Thoracic aorta (tissue), 2 donors: Measurements from ENCODE around the gene BRINP3. TPM values are rescaled to one million over a fixed set of nuclear protein-coding genes. Genes with fewer than 3 reads are reported as not detected.

ENCODE experiments used
- ATAC-seq: fragments of 150-250 bp; one replicate; pipeline ENCODE4 v1.8.0; 2017; ENCODE audit warnings: low read depth; ENCODE audit not compliant: insufficient number of reproducible peaks, low FRiP score
- DNase-seq: peaks from one replicate; pipeline ENCODE4 v3.0.0-alpha.2; 2020; ENCODE audit warnings: low spot score
- H3K27ac ChIP-seq, 2 donors: fragments of 200-600 bp; sonication (generic); 1 replicate in 1 of 2; 2 replicates in 1 of 2; pipeline ENCODE4 v1.5.1; 2016; ENCODE audit warnings: mild to moderate bottlenecking in 2 of 2, moderate library complexity in 2 of 2
- H3K27me3 ChIP-seq: fragments of 200-600 bp; sonication (generic); replicated peaks from 2 replicates; pipeline ENCODE4 v1.6.0; 2016; ENCODE audit warnings: mild to moderate bottlenecking; ENCODE audit not compliant: insufficient read depth
- H3K36me3 ChIP-seq: fragments of 200-600 bp; sonication (generic); one replicate; pipeline ENCODE4 v1.5.1; 2016
- H3K4me1 ChIP-seq, 2 donors: fragments of 200-600 bp; sonication (generic); 1 replicate in 1 of 2; 2 replicates in 1 of 2; pipeline versions ENCODE4 v1.5.1 to v1.6.0; 2016; ENCODE audit warnings: low read depth in 2 of 2, mild to moderate bottlenecking in 1 of 2; ENCODE audit not compliant: control insufficient read depth in 1 of 2
- H3K4me3 ChIP-seq: fragments of 200-600 bp; sonication (generic); 2 replicates; pipeline ENCODE4 v1.5.1; 2016; ENCODE audit warnings: mild to moderate bottlenecking
- H3K9me3 ChIP-seq: fragments of 200-600 bp; sonication (generic); 2 replicates; pipeline ENCODE4 v1.5.1; 2016
- total RNA-seq, 2 donors: library from RNA; depleted of rRNA; stranded (reverse); fragments of >200 nt; gene quantifications; one replicate each; pipeline versions ENCODE4 v1.1.0 to v1.2.3, GENCODE V29; 2016
- TF ChIP-seq, protein P1 (sequence below): fragments of 200-600 bp; sonication (generic); IDR thresholded peaks from one replicate; pipeline ENCODE4 v1.5.1; 2019; ENCODE audit warnings: antibody characterized with exemption

The BRINP3 gene
- total RNA-seq, 2 donors from 2014 or later, result 6.0 TPM; not detected in 1

DNA sequence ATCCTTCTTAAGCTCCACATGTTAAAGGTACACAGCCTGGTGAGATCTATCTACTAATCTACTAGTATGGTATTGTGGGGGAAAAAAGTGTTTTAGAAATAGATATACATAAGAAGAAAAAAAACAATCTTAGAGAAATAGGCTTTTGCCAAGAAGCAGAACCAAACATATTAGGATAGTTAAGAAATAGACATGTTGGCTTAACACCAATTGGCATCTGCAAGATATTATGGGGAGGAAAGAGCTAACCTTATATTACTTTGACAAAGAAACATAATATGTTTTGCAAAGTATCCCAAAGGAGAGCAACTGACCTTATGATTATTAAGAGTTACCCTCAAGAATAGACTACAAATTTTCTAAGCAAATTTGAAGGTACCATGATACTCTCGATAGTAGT is 202.9 kb downstream of the BRINP3 start:
- no peaks in the 10 kb centered on the region for H3K4me1 ChIP-seq
- DNase-seq, result no peak
- no peak for ATAC-seq

DNA sequence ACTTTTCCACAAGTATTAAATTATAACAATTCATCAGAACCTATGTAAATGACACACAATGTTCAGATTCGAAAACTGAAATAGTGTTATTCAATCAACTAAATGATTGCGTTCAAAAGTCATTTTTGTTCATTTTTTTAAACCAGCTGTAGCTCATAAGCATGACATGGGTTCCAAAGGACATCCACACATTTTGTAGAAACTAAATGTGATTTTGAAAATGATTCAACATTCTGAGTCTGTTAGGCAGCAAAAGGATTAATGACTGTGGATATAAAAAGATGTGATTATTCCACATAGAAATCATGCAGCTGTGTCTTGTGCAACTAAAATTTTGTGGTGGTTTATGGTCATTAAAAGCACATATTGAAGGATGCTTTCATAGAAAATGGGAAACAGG is 204.5 kb downstream of the BRINP3 start:
- H3K27me3 ChIP-seq, result no peaks in the 10 kb centered on the region
- ATAC-seq (no peak), DNase-seq (no peak)
- H3K4me1 ChIP-seq, result no peaks in the 10 kb centered on the region
- H3K9me3 ChIP-seq, result no peaks in the 10 kb centered on the region
- H3K36me3 ChIP-seq, result no peaks in the 10 kb centered on the region
- no peak overlapping the region for H3K4me3 ChIP-seq
- H3K27ac ChIP-seq, result no peak overlapping the region
- TF ChIP-seq, protein P1, sequence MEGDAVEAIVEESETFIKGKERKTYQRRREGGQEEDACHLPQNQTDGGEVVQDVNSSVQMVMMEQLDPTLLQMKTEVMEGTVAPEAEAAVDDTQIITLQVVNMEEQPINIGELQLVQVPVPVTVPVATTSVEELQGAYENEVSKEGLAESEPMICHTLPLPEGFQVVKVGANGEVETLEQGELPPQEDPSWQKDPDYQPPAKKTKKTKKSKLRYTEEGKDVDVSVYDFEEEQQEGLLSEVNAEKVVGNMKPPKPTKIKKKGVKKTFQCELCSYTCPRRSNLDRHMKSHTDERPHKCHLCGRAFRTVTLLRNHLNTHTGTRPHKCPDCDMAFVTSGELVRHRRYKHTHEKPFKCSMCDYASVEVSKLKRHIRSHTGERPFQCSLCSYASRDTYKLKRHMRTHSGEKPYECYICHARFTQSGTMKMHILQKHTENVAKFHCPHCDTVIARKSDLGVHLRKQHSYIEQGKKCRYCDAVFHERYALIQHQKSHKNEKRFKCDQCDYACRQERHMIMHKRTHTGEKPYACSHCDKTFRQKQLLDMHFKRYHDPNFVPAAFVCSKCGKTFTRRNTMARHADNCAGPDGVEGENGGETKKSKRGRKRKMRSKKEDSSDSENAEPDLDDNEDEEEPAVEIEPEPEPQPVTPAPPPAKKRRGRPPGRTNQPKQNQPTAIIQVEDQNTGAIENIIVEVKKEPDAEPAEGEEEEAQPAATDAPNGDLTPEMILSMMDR, result no peak

More for the DNA sequence above, 202.9 kb downstream of the BRINP3 start:
- Histone ChIP-seq H3K9me3 (no peaks in the 10 kb centered on the region), H3K4me3 (no peak overlapping the region), H3K27ac (no peak overlapping the region), H3K36me3 (no peaks in the 10 kb centered on the region), H3K27me3 (no peaks in the 10 kb centered on the region)
- TF ChIP-seq, protein P1, result no peak

DNA sequence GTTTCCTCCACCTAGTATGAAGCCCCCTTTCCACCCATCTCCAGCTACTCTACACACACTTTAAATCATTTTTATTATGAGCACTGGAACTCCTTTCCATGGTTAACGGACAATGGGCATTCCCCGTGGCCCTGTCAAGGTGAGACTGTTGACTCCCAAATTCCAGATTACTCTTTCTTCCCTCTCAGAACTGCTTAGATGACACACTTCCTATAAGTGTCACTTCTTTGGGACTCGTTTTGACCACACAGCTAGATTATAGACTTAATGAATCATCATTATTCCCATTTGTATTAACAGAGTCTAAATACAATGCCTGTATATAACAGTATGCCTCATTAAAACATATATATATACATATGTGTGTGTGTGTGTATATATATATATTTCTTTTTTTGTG is 215.1 kb downstream of the BRINP3 start:
- DNase-seq (no peak), ATAC-seq (no peak)
- TF ChIP-seq, protein P1, result no peak
- Histone ChIP-seq H3K27me3 (no peaks in the 10 kb centered on the region), H3K4me3 (no peak overlapping the region), H3K36me3 (no peaks in the 10 kb centered on the region), H3K4me1 (no peaks in the 10 kb centered on the region), H3K9me3 (no peaks in the 10 kb centered on the region), H3K27ac (no peak overlapping the region)

DNA sequence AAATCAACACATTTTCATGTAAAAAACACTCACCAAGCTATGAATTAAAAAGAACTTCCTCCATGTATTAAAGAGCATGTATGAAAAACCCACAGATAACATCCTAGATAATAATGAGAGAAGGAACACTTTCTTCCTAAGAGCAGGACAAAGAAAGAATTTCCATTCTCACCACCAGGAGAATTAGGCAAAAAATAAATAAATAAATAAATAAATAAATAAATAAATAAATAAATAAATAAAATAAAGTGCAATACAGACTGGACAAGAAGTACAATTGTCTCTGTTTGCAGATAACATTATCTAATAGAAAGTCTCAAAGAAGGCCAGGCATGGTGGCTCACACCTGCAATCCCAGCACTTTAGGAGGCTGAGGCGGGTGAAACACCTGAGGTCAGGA is 218.2 kb downstream of the BRINP3 start:
- DNase-seq, result no peak
- H3K4me1 ChIP-seq, result no peaks in the 10 kb centered on the region
- H3K9me3 ChIP-seq, result no peaks in the 10 kb centered on the region
- H3K27ac ChIP-seq, result no peak overlapping the region
- TF ChIP-seq, protein P1, result no peak
- no peaks in the 10 kb centered on the region for H3K27me3 ChIP-seq
- no peak for ATAC-seq
- no peak overlapping the region for H3K4me3 ChIP-seq
- no peaks in the 10 kb centered on the region for H3K36me3 ChIP-seq

DNA sequence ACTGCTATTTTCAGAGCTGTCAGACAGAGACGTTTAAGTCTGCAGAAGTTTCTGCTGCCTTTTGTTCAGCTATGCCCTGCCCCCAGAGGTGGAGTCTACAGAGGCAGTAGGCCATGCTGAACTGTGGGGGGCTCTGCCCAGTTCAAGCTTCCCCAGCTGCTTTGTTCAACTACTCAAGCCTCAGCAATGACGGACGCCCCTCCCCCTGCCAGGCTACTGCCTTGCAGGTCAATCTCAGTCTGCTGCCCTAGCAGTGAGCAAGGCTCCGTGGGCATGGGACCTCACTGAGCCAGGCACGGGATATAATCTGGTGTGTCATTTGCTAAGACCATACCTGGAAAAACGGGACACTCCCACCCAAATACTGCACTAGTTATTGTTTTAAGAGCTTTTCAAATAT is 219.7 kb downstream of the BRINP3 start:
- Histone ChIP-seq H3K4me1 (no peaks in the 10 kb centered on the region), H3K4me3 (no peak overlapping the region), H3K27me3 (no peaks in the 10 kb centered on the region), H3K9me3 (no peaks in the 10 kb centered on the region), H3K27ac (no peak overlapping the region), H3K36me3 (no peaks in the 10 kb centered on the region)
- TF ChIP-seq, protein P1, result no peak
- no peak for ATAC-seq
- no peak for DNase-seq
